GM21360 (cell line): Measurements from ENCODE around the gene GTF2F2.

ENCODE experiments used
- ATAC-seq: cut with Tn5 transposase; IDR thresholded peaks from one replicate; pipeline ENCODE4 v1.9.1; 2021; ENCODE audit warnings: mild to moderate bottlenecking, moderate library complexity; ENCODE audit not compliant: unreplicated experiment

GTF2F2 gene

GRCh38 chr13:45332036-45332830 is 211.9 kb downstream of the GTF2F2 start:
- no peak for ATAC-seq

DNA sequence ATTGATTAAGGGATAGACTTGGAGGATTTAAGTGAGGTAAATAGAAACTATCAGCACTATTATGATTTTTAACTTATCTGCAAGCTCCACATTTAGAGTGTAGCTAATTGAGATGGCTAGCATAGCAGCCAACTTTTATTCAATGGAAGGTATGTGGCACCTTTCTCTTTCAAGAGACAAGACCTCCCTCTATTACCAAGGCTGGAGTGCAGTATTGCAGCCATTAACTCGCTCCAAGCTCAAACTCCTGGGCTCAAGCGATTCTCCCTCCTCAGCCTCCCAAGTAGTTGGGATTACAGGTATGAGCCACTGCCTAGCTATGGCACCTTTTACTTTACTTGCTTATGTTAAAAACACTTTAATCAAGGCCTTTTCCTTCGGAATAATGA is 212.5 kb downstream of the GTF2F2 start:
- no peak for ATAC-seq

GRCh38 chr13:45333251-45333976 is 213.1 kb downstream of the GTF2F2 start:
- no peak for ATAC-seq
